ENCODE data around the gene SEC31B. TPM values are rescaled to one million over a fixed set of nuclear protein-coding genes. Genes with fewer than 3 reads are reported as not detected.

Gene SEC31B
- total and polyA plus RNA-seq, 2 donors (not counting 3 experiments of a cell fraction or from before 2014, with no cell fraction given), result 11.1 to 14.4 TPM

DNA sequence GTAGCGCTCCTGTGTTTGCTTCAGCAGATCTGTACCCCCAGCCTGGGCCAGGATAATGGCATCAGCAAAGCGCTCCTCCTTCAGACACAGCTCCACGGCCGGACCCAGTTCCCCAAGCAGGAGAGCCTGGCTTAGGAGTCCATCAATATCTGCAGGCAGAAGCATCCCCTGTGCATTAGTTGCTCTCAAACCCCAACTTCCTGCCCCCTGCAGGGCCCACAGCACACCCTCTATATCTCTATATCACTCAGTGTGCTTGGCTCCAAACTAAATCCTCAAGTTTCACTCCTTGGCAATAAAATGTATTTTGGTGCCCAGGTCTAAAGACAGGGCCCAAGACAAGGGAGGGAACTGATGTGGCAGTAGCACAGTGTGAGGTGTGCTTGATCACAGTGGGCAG lies 21.6 kb downstream of the SEC31B start:
- no peak for TF ChIP-seq EZH2 (IDR thresholded peaks at IDR 0.05; ENCODE audit: borderline replicate concordance, low read depth, low read length, severe bottlenecking)
- TF ChIP-seq, protein P1, sequence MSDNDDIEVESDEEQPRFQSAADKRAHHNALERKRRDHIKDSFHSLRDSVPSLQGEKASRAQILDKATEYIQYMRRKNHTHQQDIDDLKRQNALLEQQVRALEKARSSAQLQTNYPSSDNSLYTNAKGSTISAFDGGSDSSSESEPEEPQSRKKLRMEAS (IDR thresholded peaks at IDR 0.05; ENCODE audit: insufficient read depth, insufficient read length), result no peak
- TF ChIP-seq MYC (IDR thresholded peaks at IDR 0.05; ENCODE audit: low read depth, low read length), result no peak
- no peak for TF ChIP-seq POLR2A (IDR thresholded peaks at IDR 0.05; ENCODE audit: low read depth, low read length)
- TF ChIP-seq GATA2 (IDR thresholded peaks at IDR 0.05; ENCODE audit: insufficient read depth, insufficient read length, low read depth, low read length), result no peak
- no peak for TF ChIP-seq JUN (IDR thresholded peaks at IDR 0.05; ENCODE audit: borderline replicate concordance, insufficient read depth, insufficient read length, low read depth)
- no peak for TF ChIP-seq FOS (IDR thresholded peaks at IDR 0.05; ENCODE audit: borderline replicate concordance, insufficient read depth, low read length)
- TF ChIP-seq POLR2AphosphoS5 (IDR thresholded peaks at IDR 0.05; ENCODE audit: insufficient read depth, low read depth, low read length), result no peak
- TF ChIP-seq, protein P2, sequence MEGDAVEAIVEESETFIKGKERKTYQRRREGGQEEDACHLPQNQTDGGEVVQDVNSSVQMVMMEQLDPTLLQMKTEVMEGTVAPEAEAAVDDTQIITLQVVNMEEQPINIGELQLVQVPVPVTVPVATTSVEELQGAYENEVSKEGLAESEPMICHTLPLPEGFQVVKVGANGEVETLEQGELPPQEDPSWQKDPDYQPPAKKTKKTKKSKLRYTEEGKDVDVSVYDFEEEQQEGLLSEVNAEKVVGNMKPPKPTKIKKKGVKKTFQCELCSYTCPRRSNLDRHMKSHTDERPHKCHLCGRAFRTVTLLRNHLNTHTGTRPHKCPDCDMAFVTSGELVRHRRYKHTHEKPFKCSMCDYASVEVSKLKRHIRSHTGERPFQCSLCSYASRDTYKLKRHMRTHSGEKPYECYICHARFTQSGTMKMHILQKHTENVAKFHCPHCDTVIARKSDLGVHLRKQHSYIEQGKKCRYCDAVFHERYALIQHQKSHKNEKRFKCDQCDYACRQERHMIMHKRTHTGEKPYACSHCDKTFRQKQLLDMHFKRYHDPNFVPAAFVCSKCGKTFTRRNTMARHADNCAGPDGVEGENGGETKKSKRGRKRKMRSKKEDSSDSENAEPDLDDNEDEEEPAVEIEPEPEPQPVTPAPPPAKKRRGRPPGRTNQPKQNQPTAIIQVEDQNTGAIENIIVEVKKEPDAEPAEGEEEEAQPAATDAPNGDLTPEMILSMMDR (IDR thresholded peaks at IDR 0.05; ENCODE audit: extremely low read depth in 1 of 2, insufficient read depth in 1 of 2, low read depth in 1 of 2, low read length in 2 of 2), result no peak
- POLR2A ChIA-PET, result no interaction called here
- FAIRE-seq (no peak), DNase-seq (ENCODE audit: low read depth, low spot score) (no peak)
- BruUV-seq (replicated peaks), result no TSS peak
- Histone ChIP-seq H2AFZ (ENCODE audit: low read depth, low read length) (no peak overlapping the region), H3K9me3 (replicated peaks; ENCODE audit: control insufficient read depth, insufficient read depth, low read length) (no peaks in the 10 kb centered on the region), H3K4me3 (replicated peaks in 1 of 3; ENCODE audit: insufficient read depth in 1 of 3, low read depth in 1 of 3, low read length in 3 of 3) (no peak overlapping the region), H3K9ac (replicated peaks; ENCODE audit: extremely low read depth, insufficient read depth, low read length) (no peak overlapping the region), H4K20me1 (replicated peaks; ENCODE audit: control insufficient read depth, extremely low read depth, insufficient read depth, low read length) (no peaks in the 10 kb centered on the region), H3K27me3 (ENCODE audit: control insufficient read depth in 2 of 2, insufficient read depth in 2 of 2, low read length in 2 of 2) (no peaks in the 10 kb centered on the region), H3K36me3 (ENCODE audit: control insufficient read depth in 2 of 2, extremely low read depth in 1 of 2, insufficient read depth in 2 of 2, low read length in 2 of 2) (peaks cover 0 to 8% of the 10 kb centered on the region in 2 experiments), H3K9me1 (replicated peaks; ENCODE audit: control insufficient read depth, extremely low read depth, insufficient read depth, low read length) (no peaks in the 10 kb centered on the region), H3K4me2 (ENCODE audit: insufficient read depth, low read length) (no peak overlapping the region), H3K79me2 (ENCODE audit: control insufficient read depth, insufficient read depth, low read length) (no peaks in the 10 kb centered on the region), H3K27ac (ENCODE audit: insufficient read depth, low read depth, low read length) (no peak overlapping the region), H3K4me1 (ENCODE audit: control insufficient read depth, extremely low read depth, insufficient read depth, low read length) (no peaks in the 10 kb centered on the region)
- CTCF ChIA-PET, result interaction anchor here (0.8 to 4.3 kb wide), 4 partner anchors 11 to 21 kb away, joined by 3 to 37 read pairs (median 4); no protein-coding TSS in a partner anchor
- intact Hi-C loops (cut with micrococcal nuclease), result no loop called here
- dilution Hi-C loops (cut with MboI; ENCODE audit: extremely low pct_ligation_motif_present, low sequenced_read_pairs), result loop anchor here (10.0 kb wide), 1 partner anchor 63 kb away; no protein-coding TSS in a partner anchor

Data from endothelial cell of umbilical vein (primary cell).